Motor neuron (in vitro differentiated cells): ENCODE results near the gene PROSER2. TPM values are rescaled to one million over a fixed set of nuclear protein-coding genes. Genes with fewer than 3 reads are reported as not detected.

Experiments
- ATAC-seq, 8 experiments: fragments of 200-7000 bp; cut with Tn5 transposase; replicated peaks in 6 of 8; 2 replicates each; pipeline ENCODE4 v1.8.0; 2021; ENCODE audit warnings: mild to moderate bottlenecking in 8 of 8, moderate library complexity in 8 of 8
- H3K27ac ChIP-seq, 2 donors: fragments of 250-450 bp; sonication (Bioruptor Pico); 2 replicates each; pipeline ENCODE4 v1.9.0; 2021; ENCODE audit warnings: antibody characterized with exemption in 2 of 2, mild to moderate bottlenecking in 2 of 2, moderate library complexity in 1 of 2
- H3K4me1 ChIP-seq, 2 donors: fragments of 250-450 bp; sonication (Bioruptor Pico); replicated peaks in 1 of 2; 2 replicates each; pipeline ENCODE4 v1.6.1; 2021; ENCODE audit warnings: antibody characterized with exemption in 2 of 2, mild to moderate bottlenecking in 2 of 2, moderate library complexity in 1 of 2
- H3K4me3 ChIP-seq, 5 donors: fragments of 250-450 bp; sonication (Bioruptor Pico); 2 replicates each; pipeline ENCODE4 v1.9.0; 2021; ENCODE audit warnings: antibody characterized with exemption in 5 of 5, mild to moderate bottlenecking in 5 of 5, moderate library complexity in 4 of 5
- WGBS, 10 experiments: fragments of 450-650 bp; shearing (Covaris generic); methylation state at CpG; one replicate each; pipeline ENCODE4 v1.0.0; 2022; 5-methylcytosine and 5-hydroxymethylcytosine counted together
- in situ Hi-C, 9 experiments: fragments of 400-800 bp; cut with MboI; loops; one replicate each; pipeline ENCODE4 v1.15.0; 2021; ENCODE audit warnings: low sequenced_read_pairs in 9 of 9, low pct_unique_long_range_greater_than_20kb in 2 of 9; ENCODE audit not compliant: unreplicated experiment in 9 of 9
- total RNA-seq, 8 experiments: library from RNA; unstranded; fragments of 300-600 nt; gene quantifications; 2 replicates each; pipeline versions ENCODE4 v1.2.3 to v1.2.4, GENCODE V29; 2022

Gene PROSER2
- total RNA-seq, 8 experiments from 2014 or later = 0.71 to 5.8 (median 1.1) TPM; not detected in 1

DNA sequence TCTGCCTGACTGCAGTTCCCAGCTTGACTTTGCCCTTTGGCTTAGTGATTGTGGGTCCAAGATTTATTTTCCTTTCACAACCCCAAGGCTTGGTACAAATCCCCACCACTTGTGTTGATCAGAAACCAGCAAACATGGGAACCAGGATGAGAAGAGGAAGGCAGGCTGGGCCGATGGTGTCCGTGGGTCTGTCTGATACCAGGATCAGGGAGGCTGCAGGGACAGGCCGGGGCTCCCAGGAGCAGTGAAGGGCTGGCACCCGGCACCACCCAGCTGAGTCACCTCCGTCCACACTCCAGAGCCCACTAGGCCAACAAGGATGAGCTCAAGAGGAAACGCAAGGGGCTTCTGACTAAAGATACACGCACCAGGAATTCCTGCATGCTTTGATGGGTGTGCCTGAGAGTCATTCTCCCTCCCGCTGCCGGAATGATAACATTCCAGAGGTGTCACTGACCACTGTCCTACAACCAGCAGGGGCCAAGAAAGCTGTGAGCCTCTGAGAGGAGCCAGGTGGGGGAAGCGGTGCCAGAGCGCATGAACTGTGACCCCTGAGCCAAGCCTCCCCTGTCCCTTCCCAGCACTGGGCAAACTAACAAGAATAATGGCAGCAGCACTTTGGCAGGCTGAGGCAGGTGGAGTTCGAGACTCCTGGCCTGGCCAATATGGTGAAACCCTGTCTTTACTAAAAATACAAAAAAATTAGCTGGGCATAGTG lies 29.2 kb upstream of the PROSER2 start:
- in situ Hi-C loops = loop anchor here in 5 of 9 experiments (10.0 to 25.0 kb wide), 2 partner anchors 191 to 193 kb away; no protein-coding TSS in a partner anchor
- Histone ChIP-seq H3K4me3 (no peak overlapping the region), H3K27ac (peak overlapping the region; percentile 6 to 7), H3K4me1 (peaks cover 3 to 4% of the 10 kb centered on the region in 2 donors)
- peak; percentile 45 to 96 (median 59) for ATAC-seq
- 33 to 100% (median 92%) methylated on average over 1 to 6 of the region's 12 CpGs; no CpG with 5 or more reads in 3 of the 10 experiments for WGBS, 10 experiments

DNA sequence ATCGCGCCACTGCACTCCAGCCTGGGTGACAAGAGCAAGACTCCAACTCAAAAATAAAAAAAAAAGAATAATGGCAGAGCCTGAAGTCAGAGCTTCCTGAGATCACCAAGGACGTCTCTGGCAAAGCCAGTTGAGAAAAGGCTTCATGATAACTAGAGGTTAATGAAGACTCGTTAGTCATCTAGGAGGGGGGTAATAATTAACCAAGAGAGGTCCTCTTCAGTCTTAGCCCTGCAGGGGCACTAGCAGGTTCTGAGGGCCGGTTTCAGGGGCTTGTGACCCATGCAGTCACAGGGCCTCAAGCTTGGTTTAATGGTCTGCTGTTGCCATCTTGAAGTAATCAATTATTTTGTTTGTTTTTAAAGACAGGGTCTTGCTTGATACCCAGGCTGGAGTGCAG lies 28.6 kb upstream of the PROSER2 start:
- H3K4me1 ChIP-seq = peaks cover 3 to 4% of the 10 kb centered on the region in 2 donors
- no peak overlapping the region for H3K4me3 ChIP-seq
- 0 to 96% (median 82%) methylated on average over 1 to 3 of the region's 5 CpGs; no CpG with 5 or more reads in 3 of the 10 experiments for WGBS, 10 experiments
- H3K27ac ChIP-seq = no peak overlapping the region
- in situ Hi-C loops = loop anchor here in 5 of 9 experiments (10.0 to 25.0 kb wide), 2 partner anchors 190 to 193 kb away; no protein-coding TSS in a partner anchor
- no peak for ATAC-seq

DNA sequence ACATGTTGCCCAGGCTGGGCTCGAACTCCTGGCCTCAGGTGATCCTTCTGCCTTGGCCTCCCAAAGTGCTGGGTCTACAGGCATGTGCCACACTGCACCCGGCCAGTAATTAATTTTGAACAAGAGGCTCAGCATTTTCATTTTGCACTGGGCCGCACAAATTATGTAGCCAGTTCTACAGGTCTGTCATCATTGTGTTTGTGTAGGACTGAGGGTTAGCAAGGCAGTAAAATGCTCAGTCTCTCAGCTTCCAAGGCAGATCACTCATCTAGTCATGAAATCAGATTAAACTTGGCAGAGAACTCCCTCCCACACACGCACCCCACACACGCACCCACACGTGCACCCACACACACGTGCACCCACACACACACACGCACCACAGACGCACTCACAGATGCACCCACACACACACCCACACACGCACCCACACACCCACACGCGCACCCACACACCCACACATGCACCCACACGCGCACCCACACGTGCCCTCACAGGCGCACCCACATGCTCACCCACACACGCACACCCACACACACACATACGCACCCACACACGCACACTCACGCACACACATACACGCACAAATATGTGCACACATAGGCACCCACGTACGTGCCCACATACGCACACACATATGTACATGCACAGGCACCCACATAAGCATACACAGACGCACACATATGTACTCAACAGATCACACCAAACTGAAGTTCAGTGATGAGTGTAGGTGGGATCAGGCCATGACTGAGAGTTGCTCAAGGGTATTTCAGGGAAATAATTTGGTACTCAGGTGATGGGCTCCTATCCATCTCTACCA lies 27.8 kb upstream of the PROSER2 start:
- Histone ChIP-seq H3K4me3 (no peak overlapping the region), H3K4me1 (peaks cover 3 to 4% of the 10 kb centered on the region in 2 donors), H3K27ac (no peak overlapping the region)
- 56 to 100% (median 87%) methylated on average over 2 to 8 of the region's 25 CpGs; no CpG with 5 or more reads in 3 of the 10 experiments for WGBS, 10 experiments
- no peak for ATAC-seq
- in situ Hi-C loops = loop anchor here in 5 of 9 experiments (10.0 to 25.0 kb wide), 2 partner anchors 189 to 192 kb away; no protein-coding TSS in a partner anchor

DNA sequence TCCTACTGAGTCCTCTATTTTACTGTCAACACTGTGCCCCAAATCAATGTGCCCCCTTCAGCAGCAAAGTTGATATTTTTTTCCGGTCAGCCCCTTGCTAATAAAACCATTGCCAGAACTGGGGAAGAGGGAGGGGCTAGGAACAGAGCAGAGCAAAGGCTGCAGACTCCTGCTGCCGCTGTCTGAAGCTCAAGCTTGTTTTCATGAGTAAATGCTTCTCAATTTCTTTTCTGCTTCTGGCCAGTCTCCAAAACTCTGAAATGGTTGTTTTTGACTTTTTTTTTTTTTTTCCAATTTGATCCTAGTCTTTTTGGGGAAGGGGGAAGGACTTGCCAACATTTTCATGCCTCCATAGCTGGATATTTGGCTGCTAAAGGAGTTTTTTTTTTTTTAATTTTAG lies 26.7 kb upstream of the PROSER2 start:
- Histone ChIP-seq H3K4me1 (peaks cover 3 to 4% of the 10 kb centered on the region in 2 donors), H3K4me3 (no peak overlapping the region), H3K27ac (no peak overlapping the region)
- 70 to 100% (median 90%) methylated on average over 1 to 2 of the region's 2 CpGs; no CpG with 5 or more reads in 4 of the 10 experiments for WGBS, 10 experiments
- in situ Hi-C loops = loop anchor here in 5 of 9 experiments (10.0 to 25.0 kb wide), 2 partner anchors 188 to 191 kb away; no protein-coding TSS in a partner anchor
- no peak for ATAC-seq

DNA sequence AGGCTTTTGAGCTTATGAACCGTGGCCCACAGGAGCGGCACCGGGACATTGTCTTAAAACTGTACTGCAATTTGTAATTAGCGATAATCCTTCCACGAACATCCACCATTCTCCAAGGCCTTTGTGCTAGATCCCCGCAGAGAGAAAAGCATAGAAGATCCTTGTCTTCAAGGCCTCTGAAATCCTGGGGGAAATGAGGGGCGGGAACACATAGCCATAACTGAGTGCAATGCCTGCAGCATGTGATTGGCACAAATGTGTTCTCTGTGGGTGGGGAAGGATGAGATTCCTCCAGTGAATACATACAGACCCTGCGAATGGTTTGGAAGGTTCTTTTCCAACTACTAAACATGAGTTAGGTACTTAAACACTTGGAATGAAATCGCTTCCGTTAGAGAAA lies 25.9 kb upstream of the PROSER2 start:
- WGBS, 10 experiments = 60 to 100% (median 91%) methylated on average over 1 to 10 of the region's 10 CpGs
- H3K4me1 ChIP-seq = peaks cover 3 to 4% of the 10 kb centered on the region in 2 donors
- in situ Hi-C loops = loop anchor here in 5 of 9 experiments (10.0 to 25.0 kb wide), 2 partner anchors 188 to 190 kb away; no protein-coding TSS in a partner anchor
- ATAC-seq = no peak
- H3K27ac ChIP-seq = no peak overlapping the region
- H3K4me3 ChIP-seq = no peak overlapping the region

DNA sequence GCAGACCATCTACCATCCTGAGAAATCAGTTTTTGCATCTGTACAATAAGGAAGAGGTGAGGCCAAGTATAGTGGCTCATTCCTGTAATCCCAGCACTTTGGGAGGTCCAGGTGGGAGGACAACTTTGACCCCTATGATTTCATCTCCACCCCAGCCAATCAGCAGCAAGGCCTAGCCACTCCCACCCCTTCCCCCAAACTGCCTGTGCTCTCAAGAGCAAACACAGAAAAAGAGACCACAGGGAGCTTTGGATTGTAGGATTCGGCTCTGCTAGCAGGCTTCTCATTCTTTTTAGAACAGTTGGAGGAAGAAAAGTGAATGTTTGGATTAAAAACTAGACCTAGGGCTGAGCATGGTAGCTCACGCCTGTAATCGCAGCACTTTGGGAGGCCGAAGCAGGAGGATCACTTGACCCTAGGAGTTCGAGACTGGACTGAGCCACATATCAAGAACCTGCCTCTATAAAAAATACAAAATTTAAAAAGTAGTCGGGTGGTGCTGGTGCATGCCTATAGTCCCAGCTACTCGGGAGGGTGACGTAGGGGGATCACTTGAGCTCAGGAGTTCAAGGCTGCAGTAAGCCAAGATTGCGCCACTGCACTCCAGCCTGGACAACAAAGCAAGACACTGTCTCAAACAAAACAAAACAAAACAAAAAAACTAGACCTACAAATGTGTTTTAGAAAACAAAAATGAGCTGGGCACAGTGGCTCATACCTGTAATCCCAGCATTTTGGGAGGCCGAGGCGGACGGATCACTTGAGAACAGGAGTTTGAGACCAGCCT lies 25.1 kb upstream of the PROSER2 start:
- in situ Hi-C loops = loop anchor here in 5 of 9 experiments (10.0 to 25.0 kb wide), 2 partner anchors 187 to 189 kb away; no protein-coding TSS in a partner anchor
- no peak overlapping the region for H3K27ac ChIP-seq
- WGBS, 10 experiments = 67 to 100% (median 94%) methylated on average over 1 to 12 of the region's 12 CpGs
- peaks cover 3 to 4% of the 10 kb centered on the region in 2 donors for H3K4me1 ChIP-seq
- no peak for ATAC-seq
- H3K4me3 ChIP-seq = no peak overlapping the region

DNA sequence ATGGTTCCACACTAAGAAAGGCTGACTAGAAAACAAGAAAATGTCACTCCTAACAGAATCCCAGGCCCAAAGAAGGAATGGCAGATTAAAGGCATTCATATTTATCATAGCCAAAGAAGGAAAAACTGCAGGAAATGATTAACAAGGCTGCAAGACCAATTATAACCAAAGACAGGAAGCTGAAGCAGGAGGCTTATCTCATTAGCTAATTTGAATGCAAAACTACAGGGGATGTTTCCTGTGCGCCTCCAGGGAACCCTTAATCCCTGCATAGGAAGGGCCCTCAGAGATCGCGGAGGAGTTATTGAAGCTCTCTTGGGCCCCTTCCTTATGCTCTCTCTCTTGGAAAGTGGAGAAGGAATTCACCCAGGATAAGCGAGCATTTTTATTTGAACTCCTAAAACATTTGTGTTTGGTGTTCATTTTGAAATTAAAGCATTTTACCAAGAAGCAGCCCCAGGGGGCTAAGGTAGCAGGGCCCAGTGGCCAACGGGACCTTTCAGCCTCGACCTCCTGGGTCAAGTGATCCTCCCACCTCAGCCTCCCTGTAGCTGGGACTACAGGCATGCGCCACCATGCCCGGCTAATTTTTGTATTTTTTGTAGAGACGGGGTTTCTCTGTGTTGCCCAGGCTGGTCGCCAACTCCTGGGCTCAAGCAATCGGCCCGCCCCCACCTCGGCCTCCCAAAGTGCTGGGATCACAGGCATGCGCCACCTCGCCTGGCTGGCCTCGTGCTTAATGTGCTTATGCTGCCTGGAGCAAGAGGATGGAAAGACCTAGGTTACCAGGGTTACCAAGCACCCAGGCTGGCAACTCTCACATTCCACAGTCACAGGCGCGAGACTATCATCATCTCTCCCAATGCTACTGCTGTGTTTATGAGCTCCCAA lies 24.1 kb upstream of the PROSER2 start:
- peak in 2 of 8 experiments; percentile 25 to 66 for ATAC-seq
- Histone ChIP-seq H3K27ac (no peak overlapping the region), H3K4me1 (no peaks in the 10 kb centered on the region), H3K4me3 (no peak overlapping the region)
- in situ Hi-C loops = loop anchor here in 5 of 9 experiments (10.0 to 25.0 kb wide), 2 partner anchors 186 to 188 kb away; no protein-coding TSS in a partner anchor
- WGBS, 10 experiments = 57 to 100% (median 74%) methylated on average over 1 to 13 of the region's 18 CpGs; no CpG with 5 or more reads in 1 of the 10 experiments

DNA sequence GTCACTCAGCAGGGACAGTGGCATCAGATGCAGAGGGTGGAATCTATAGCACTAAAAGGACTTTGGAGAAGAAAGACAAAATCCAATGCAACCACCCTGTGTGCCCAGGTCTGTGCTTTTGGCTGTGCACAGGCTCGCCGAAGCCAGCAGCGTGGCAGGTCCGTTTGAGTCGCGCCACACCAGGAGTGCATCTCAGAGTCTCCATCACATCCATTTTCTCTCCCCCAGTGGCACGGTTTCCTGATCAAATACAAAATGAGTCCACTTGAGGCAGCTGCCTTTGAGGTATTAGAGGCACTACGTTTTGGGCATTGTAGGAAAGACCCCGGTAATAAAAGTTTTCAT lies 23.4 kb upstream of the PROSER2 start:
- ATAC-seq = no peak
- in situ Hi-C loops = loop anchor here in 5 of 9 experiments (10.0 to 25.0 kb wide), 2 partner anchors 185 to 188 kb away; no protein-coding TSS in a partner anchor
- Histone ChIP-seq H3K4me1 (no peaks in the 10 kb centered on the region), H3K27ac (no peak overlapping the region), H3K4me3 (no peak overlapping the region)
- WGBS, 10 experiments = 56 to 96% (median 80%) methylated on average over 1 to 6 of the region's 9 CpGs; no CpG with 5 or more reads in 3 of the 10 experiments

DNA sequence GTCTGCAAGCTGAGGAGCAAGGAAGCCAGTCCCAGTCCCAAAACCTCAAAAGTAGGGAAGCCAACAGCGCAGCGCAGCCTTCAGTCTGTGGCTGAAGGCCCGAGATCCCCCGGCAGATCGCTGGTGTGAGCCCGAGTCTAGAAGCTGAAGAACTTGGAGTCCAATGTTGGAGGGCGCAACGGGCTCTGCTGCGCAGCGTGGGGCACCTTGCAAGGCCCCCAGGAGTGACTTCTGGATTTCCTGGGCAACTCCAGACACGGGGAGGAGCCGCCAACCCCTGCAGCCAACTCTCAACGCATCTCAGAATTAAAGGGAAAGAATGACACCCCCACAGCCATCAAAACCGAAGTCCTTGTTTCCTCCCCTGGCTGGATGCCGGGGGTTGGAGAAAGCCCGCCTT lies 18.8 kb upstream of the PROSER2 start:
- H3K4me3 ChIP-seq = no peak overlapping the region
- no peak overlapping the region for H3K27ac ChIP-seq
- ATAC-seq = no peak
- in situ Hi-C loops = no loop called here
- WGBS, 10 experiments = 73 to 100% (median 80%) methylated on average over 1 to 16 of the region's 16 CpGs; no CpG with 5 or more reads in 5 of the 10 experiments
- no peaks in the 10 kb centered on the region for H3K4me1 ChIP-seq

DNA sequence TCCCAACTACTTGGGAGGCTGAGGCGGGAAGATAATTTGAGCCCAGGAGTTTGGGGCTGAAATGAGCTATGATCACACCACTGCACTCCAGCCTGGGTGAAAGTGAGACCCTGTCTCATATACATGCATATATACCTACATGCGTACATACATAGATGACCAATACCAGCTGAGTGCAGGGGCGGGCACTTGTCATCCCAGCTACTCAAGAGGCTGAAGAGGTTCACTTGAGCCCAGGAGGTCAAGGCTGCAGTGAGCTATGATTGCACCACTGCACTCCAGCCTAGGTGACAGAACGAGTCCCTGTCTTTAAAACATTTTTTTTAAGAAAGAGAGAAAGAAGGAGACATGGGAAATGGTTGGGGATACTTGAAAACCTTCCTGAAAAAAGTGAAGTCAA lies 17.4 kb upstream of the PROSER2 start:
- H3K4me1 ChIP-seq = peaks cover 8 to 9% of the 10 kb centered on the region in 2 donors
- ATAC-seq = no peak
- H3K4me3 ChIP-seq = no peak overlapping the region
- 10 to 100% (median 71%) methylated on average over 1 to 3 of the region's 4 CpGs; no CpG with 5 or more reads in 2 of the 10 experiments for WGBS, 10 experiments
- no peak overlapping the region for H3K27ac ChIP-seq
- in situ Hi-C loops = no loop called here

DNA sequence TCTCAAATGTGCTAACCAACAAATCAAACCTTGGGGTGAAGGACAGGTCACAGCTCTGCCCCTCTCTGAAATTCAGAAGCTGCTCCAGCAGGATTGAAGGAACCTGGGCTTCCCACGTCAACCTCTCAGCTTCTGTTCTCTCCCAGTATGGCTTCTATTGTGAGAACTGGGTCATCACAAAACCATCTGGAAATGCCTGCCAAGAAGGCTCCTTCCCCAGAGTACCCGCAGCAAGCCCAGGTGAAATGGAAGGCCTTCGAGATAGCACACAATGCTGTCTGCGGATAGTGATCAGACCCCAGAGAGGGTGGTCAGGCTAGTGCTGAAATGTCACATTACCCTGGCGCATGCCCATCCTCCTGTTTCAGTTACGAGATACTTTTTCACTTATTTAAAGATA lies 16.4 kb upstream of the PROSER2 start:
- WGBS, 10 experiments = 0 to 100% (median 75%) methylated on average over 1 to 6 of the region's 6 CpGs; no CpG with 5 or more reads in 4 of the 10 experiments
- no peak for ATAC-seq
- Histone ChIP-seq H3K4me1 (peaks cover 11 to 14% of the 10 kb centered on the region in 2 donors), H3K27ac (no peak overlapping the region), H3K4me3 (no peak overlapping the region)
- in situ Hi-C loops = no loop called here
